ENCODE data around the gene FAM9A.

DNA sequence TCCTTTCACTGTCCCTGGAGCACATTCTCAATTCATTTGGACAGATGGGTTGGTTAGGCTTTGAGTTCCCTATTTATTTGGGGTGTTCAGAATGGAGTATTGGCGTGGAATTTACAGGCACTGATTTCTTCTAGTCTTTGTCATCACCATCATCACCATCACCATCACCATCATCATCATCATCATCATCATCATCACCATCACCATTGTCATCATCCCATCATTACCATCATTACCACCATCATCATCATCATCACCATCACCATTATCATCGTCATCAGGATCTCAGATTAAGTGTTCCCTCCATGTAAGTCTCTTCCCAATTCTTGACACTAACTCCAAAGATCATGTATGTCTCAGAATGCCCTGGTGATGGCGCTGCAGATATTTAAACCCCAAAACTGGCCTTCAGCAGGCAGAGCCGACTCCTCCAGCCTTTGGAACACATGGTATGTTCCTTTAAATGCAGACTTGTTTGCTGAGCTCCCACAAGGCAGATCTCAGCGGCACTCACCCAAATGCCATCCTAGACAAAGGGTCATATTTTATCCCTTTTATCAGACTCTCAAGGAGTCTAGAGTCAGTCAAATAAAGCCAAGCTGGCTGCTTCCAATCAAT lies 19.8 kb upstream of the FAM9A start:
- no peak for TF ChIP-seq GATA2 (IDR thresholded peaks at IDR 0.05; ENCODE audit: low read depth, low read length)
- no peak for TF ChIP-seq GATA3 (IDR thresholded peaks at IDR 0.05; ENCODE audit: low read depth, low read length)

Measured in SH-SY5Y (cell line).